HG02759 (cell line): ENCODE results near the gene RAPGEF4.
A peak's percentile ranks its signal among the peaks of the same experiment; 100 is the strongest.

Experiments used
- ATAC-seq: cut with Tn5 transposase; IDR thresholded peaks from one replicate; pipeline ENCODE4 v1.9.1; 2021; ENCODE audit warnings: mild to moderate bottlenecking, moderate library complexity; ENCODE audit not compliant: unreplicated experiment

RAPGEF4 gene

GRCh38 chr2:172735582-172736423, at the start of gene RAPGEF4:
Gene RAPGEF4 (plus strand): TSS chr2:172735845. CDS start chr2:172735984, 139 bp downstream.
- no peak for ATAC-seq

GRCh38 chr2:172693037-172693436, 42.6 kb upstream of the RAPGEF4 start:
- no peak for ATAC-seq

- no peak for ATAC-seq
Measured at GRCh38 chr2:172693529-172694455, 41.9 kb upstream of the RAPGEF4 start.

- no peak for ATAC-seq
Measured at GRCh38 chr2:172697296-172697695, 38.3 kb upstream of the RAPGEF4 start.

GRCh38 chr2:172698041-172698863, 37.4 kb upstream of the RAPGEF4 start:
- peak; percentile 88 for ATAC-seq

GRCh38 chr2:172701250-172701649, 34.4 kb upstream of the RAPGEF4 start:
- ATAC-seq: no peak

GRCh38 chr2:172702451-172702850, 33.2 kb upstream of the RAPGEF4 start:
- no peak for ATAC-seq

GRCh38 chr2:172704072-172704936, 31.3 kb upstream of the RAPGEF4 start:
- ATAC-seq: no peak

- ATAC-seq: no peak
Measured at GRCh38 chr2:172705352-172705751, 30.3 kb upstream of the RAPGEF4 start.

- no peak for ATAC-seq
Measured at GRCh38 chr2:172708247-172708646, 27.4 kb upstream of the RAPGEF4 start.

GRCh38 chr2:172709566-172710291, 25.9 kb upstream of the RAPGEF4 start:
- ATAC-seq: no peak

GRCh38 chr2:172710584-172711047, 25.0 kb upstream of the RAPGEF4 start:
- no peak for ATAC-seq

- no peak for ATAC-seq
Measured at GRCh38 chr2:172711110-172711509, 24.5 kb upstream of the RAPGEF4 start.

GRCh38 chr2:172712251-172712650, 23.4 kb upstream of the RAPGEF4 start:
- no peak for ATAC-seq

- no peak for ATAC-seq
Measured at GRCh38 chr2:172713365-172713875, 22.2 kb upstream of the RAPGEF4 start.

GRCh38 chr2:172722481-172722880, 13.2 kb upstream of the RAPGEF4 start:
- ATAC-seq: no peak

- ATAC-seq: no peak
Measured at GRCh38 chr2:172723286-172723685, 12.4 kb upstream of the RAPGEF4 start.

GRCh38 chr2:172724724-172725123, 10.9 kb upstream of the RAPGEF4 start:
- no peak for ATAC-seq

- no peak for ATAC-seq
Measured at GRCh38 chr2:172725284-172725683, 10.4 kb upstream of the RAPGEF4 start.
